Measurements from ENCODE around the gene PPFIA1.

PPFIA1 gene

DNA sequence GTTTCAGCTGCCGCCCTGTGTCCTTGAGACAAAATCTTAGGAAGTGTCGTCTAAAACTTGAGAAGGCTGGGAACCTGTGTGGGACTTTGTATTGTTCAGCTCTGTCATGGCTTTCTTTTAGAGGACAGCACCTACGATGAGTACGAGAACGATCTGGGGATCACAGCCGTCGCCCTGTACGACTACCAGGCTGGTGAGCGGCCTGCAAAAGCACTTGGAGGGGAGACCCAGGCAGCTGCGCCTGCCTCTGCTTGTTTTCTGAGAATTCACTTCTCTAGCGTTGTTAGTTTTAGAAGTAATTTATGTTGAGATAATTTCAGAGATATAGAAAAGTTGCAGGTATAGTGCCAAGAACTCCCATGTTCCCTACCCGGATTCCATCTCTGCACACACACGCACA is 163.0 kb downstream of the PPFIA1 start:
- DNase-seq (ENCODE audit: low read depth): no peak

Measured in GM04503 (cell line).